Osteocyte (in vitro differentiated cells): ENCODE data around the gene XKR8. TPM values are rescaled to one million over a fixed set of nuclear protein-coding genes. Genes with fewer than 3 reads are reported as not detected.

ENCODE experiments used
- DNase-seq: peaks from one replicate; pipeline ENCODE4 v3.0.0; 2021; ENCODE audit warnings: mixed read lengths; ENCODE audit not compliant: unreplicated experiment; ENCODE audit errors: extremely low spot score
- H3K27ac Mint-ChIP-seq: one replicate; pipeline ENCODE4 v1.8.0; 2021; ENCODE audit warnings: mild to moderate bottlenecking, mixed read lengths; ENCODE audit not compliant: unreplicated experiment
- H3K27me3 Mint-ChIP-seq: one replicate; pipeline ENCODE4 v1.8.0; 2021; ENCODE audit warnings: mixed read lengths; ENCODE audit not compliant: unreplicated experiment
- H3K36me3 Mint-ChIP-seq: one replicate; pipeline ENCODE4 v1.8.0; 2021; ENCODE audit warnings: mixed read lengths; ENCODE audit not compliant: unreplicated experiment
- H3K4me1 Mint-ChIP-seq: one replicate; pipeline ENCODE4 v1.8.0; 2021; ENCODE audit warnings: mixed read lengths; ENCODE audit not compliant: unreplicated experiment
- H3K4me3 Mint-ChIP-seq: one replicate; pipeline ENCODE4 v1.8.0; 2021; ENCODE audit warnings: mild to moderate bottlenecking, moderate library complexity, mixed read lengths; ENCODE audit not compliant: unreplicated experiment
- H3K9me3 Mint-ChIP-seq: one replicate; pipeline ENCODE4 v1.8.0; 2021; ENCODE audit warnings: mixed read lengths; ENCODE audit not compliant: unreplicated experiment
- total RNA-seq: library from RNA; stranded (reverse); gene quantifications from 2 replicates; pipeline ENCODE4 v1.2.1, GENCODE V29; 2021
- TF ChIP-seq, protein P1 (sequence below): fragments of 200-600 bp; sonication (generic); IDR thresholded peaks from 2 replicates; pipeline ENCODE4 v1.5.0; 2021; ENCODE audit warnings: antibody characterized with exemption, mild to moderate bottlenecking, moderate library complexity

Gene XKR8
- total RNA-seq, 1 donor from 2014 or later: 3.8 TPM

DNA sequence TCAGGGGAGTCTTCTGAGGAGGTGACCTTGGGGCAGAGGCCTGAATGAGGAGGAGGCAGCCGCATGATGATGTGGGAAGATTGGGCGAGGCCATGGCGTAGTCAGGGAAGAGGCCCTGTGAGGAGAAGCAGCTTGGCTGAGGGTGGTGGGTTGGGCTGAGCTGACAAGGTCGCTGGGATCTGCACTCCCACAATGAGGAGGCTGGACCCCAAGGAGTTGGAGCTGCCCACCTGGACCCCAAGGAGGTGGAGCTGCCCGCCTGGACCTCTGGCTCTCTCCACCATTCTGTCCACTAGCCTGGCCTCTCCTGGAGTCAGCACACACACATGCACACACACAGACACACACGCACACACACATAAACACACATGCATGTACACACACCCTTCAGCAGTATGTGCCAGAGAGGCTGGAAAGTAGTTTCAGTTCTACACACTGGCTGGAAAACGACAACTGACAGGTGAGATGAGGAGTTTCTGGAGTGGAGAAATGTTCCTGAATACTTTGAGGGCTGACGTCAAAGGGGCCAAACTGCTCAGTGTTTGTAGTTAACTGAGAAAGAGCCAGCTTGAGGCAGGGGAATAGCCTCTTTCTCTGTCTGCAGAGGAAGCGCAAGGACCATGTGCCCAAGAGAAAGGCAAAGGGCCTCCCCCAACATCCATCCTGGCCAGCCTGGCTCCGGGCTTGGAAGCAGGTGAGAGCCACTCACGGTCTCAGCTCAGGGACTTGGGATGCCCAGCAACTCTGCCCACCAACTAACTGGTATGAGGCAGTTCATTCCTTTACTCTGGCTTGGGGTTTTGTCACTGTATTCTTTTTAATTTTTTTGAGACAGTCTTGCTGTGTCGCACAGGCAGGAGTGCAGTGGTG is 17.9 kb upstream of the XKR8 start:
- H3K27ac Mint-ChIP-seq: no peak overlapping the region
- DNase-seq: no peak
- no peak overlapping the region for H3K4me3 Mint-ChIP-seq
- no peaks in the 10 kb centered on the region for H3K9me3 Mint-ChIP-seq
- H3K27me3 Mint-ChIP-seq: peaks cover 12% of the 10 kb centered on the region
- no peaks in the 10 kb centered on the region for H3K36me3 Mint-ChIP-seq
- H3K4me1 Mint-ChIP-seq: no peaks in the 10 kb centered on the region
- TF ChIP-seq, protein P1, sequence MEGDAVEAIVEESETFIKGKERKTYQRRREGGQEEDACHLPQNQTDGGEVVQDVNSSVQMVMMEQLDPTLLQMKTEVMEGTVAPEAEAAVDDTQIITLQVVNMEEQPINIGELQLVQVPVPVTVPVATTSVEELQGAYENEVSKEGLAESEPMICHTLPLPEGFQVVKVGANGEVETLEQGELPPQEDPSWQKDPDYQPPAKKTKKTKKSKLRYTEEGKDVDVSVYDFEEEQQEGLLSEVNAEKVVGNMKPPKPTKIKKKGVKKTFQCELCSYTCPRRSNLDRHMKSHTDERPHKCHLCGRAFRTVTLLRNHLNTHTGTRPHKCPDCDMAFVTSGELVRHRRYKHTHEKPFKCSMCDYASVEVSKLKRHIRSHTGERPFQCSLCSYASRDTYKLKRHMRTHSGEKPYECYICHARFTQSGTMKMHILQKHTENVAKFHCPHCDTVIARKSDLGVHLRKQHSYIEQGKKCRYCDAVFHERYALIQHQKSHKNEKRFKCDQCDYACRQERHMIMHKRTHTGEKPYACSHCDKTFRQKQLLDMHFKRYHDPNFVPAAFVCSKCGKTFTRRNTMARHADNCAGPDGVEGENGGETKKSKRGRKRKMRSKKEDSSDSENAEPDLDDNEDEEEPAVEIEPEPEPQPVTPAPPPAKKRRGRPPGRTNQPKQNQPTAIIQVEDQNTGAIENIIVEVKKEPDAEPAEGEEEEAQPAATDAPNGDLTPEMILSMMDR: no peak

DNA sequence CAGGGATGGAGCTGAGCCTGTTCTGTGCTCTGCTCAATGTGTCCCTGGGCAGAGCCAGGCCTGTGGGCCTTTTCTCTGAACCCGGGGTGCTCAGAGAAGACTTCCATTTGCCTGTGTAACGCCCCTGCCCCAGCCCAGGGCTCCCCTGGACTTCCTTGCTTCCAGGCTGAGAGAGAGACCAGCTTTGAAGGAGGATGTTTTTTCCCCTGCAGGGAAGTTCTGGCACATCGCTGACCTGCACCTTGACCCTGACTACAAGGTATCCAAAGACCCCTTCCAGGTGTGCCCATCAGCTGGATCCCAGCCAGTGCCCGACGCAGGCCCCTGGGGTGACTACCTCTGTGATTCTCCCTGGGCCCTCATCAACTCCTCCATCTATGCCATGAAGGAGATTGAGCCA is 14.8 kb upstream of the XKR8 start:
- Mint-ChIP-seq H3K4me3 (no peak overlapping the region), H3K9me3 (no peaks in the 10 kb centered on the region), H3K27ac (no peak overlapping the region), H3K27me3 (peaks cover 4% of the 10 kb centered on the region), H3K4me1 (no peaks in the 10 kb centered on the region), H3K36me3 (no peaks in the 10 kb centered on the region)
- TF ChIP-seq, protein P1: no peak
- no peak for DNase-seq

DNA sequence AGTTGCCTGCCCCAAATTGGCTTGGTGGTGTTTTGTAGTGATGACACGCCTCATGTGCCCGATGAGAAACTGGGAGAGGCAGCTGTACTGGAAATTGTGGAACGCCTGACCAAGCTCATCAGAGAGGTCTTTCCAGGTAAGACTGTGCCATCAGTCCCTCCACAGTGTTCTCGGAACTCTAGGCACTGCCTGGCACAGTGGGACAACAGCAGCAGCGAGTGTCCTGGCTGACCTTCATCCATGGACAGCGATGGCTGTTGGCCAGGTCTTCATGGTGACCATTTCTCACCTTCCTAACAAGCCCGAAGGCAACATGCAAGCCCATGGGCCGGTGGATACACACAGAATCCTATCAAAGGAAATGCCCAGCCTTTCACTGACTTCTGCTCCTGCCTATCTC is 10.7 kb upstream of the XKR8 start:
- H3K4me1 Mint-ChIP-seq: no peaks in the 10 kb centered on the region
- TF ChIP-seq, protein P1: no peak
- H3K36me3 Mint-ChIP-seq: no peaks in the 10 kb centered on the region
- H3K9me3 Mint-ChIP-seq: no peaks in the 10 kb centered on the region
- H3K4me3 Mint-ChIP-seq: no peak overlapping the region
- H3K27ac Mint-ChIP-seq: no peak overlapping the region
- H3K27me3 Mint-ChIP-seq: peaks cover 5% of the 10 kb centered on the region
- no peak for DNase-seq

DNA sequence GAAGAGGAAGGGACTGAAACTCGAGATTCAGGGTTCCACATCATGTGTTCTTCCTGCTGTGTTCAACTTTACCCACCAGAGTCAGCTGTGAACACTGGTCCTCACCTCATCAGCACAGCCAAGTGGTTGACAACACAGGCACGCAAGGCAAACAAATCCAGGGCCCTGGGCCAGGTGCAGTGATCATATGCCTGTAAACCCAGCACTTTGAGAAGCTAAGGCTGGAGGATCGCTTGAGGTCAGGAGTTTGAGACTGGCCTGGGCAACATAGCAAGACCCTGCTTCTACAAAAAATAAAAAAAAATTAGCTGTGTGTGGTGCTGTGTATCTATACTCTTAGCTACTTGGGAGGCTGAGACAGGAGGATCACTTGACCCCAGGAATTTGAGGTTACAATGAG is 8.4 kb upstream of the XKR8 start:
- no peak overlapping the region for H3K4me3 Mint-ChIP-seq
- no peak for DNase-seq
- TF ChIP-seq, protein P1: no peak
- no peaks in the 10 kb centered on the region for H3K36me3 Mint-ChIP-seq
- peaks cover 17% of the 10 kb centered on the region for H3K27me3 Mint-ChIP-seq
- no peak overlapping the region for H3K27ac Mint-ChIP-seq
- no peaks in the 10 kb centered on the region for H3K4me1 Mint-ChIP-seq
- no peaks in the 10 kb centered on the region for H3K9me3 Mint-ChIP-seq

DNA sequence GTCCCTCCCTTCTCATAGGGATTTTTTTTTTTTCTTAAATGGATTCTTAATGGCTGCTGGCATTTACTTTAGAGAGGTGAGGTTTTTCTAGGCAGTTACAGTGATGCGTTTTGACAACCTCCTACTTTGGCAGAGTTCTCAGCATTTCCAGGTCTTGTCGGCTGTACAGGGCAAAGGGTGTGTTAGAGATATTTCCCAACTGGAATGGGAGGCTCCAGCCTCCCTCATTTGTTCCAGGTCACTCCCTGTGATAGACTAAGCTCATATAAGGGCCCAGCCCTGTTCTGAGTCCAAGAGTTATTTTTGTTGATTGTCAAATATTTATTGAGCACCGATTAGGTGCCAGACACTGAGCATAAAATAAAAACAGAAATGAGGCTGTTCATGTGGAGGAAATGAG is 7.6 kb upstream of the XKR8 start:
- no peaks in the 10 kb centered on the region for H3K36me3 Mint-ChIP-seq
- TF ChIP-seq, protein P1: no peak
- no peak for DNase-seq
- H3K4me1 Mint-ChIP-seq: no peaks in the 10 kb centered on the region
- no peak overlapping the region for H3K27ac Mint-ChIP-seq
- no peak overlapping the region for H3K4me3 Mint-ChIP-seq
- H3K27me3 Mint-ChIP-seq: peaks cover 14% of the 10 kb centered on the region
- no peaks in the 10 kb centered on the region for H3K9me3 Mint-ChIP-seq
